Upper lobe of left lung (tissue), 6 donors: Measurements from ENCODE around the gene CLUH. TPM values are rescaled to one million over a fixed set of nuclear protein-coding genes. Genes with fewer than 3 reads are reported as not detected.

Source experiments
- ATAC-seq, 2 donors: fragments of 200-7000 bp; cut with Tn5 transposase; one replicate each; pipeline ENCODE4 v1.9.1; 2022; ENCODE audit warnings: mild to moderate bottlenecking in 2 of 2, moderate library complexity in 2 of 2; ENCODE audit not compliant: low FRiP score in 2 of 2
- DNase-seq, 2 donors: peaks; one replicate each; pipeline ENCODE4 v3.0.0-alpha.2; 2019 to 2020
- H3K27ac ChIP-seq, 4 donors: fragments of 200-600 bp; sonication (generic); one replicate each; pipeline ENCODE4 v1.5.1; 2016 to 2019
- H3K27me3 ChIP-seq, 4 donors: fragments of 200-600 bp; sonication (generic); one replicate each; pipeline ENCODE4 v1.5.1; 2017 to 2019
- H3K36me3 ChIP-seq, 4 donors: fragments of 200-600 bp; sonication (generic); one replicate each; pipeline ENCODE4 v1.5.1; 2016 to 2019
- H3K4me1 ChIP-seq, 4 donors: fragments of 200-600 bp; sonication (generic); one replicate each; pipeline ENCODE4 v1.5.1; 2018 to 2019
- H3K4me3 ChIP-seq, 4 donors: fragments of 200-600 bp; sonication (generic); one replicate each; pipeline ENCODE4 v1.5.1; 2017 to 2019; ENCODE audit warnings: mild to moderate bottlenecking in 2 of 4, moderate library complexity in 1 of 4
- H3K9me3 ChIP-seq, 4 donors: fragments of 200-600 bp; sonication (generic); one replicate each; pipeline ENCODE4 v1.5.1; 2018 to 2019
- EP300 ChIP-seq, 4 donors: sonication (generic); formaldehyde crosslinking; IDR thresholded peaks; one replicate each; pipeline ENCODE4 v1.5.1; 2017; ENCODE audit warnings: antibody characterized with exemption in 4 of 4, control low read depth in 2 of 4
- POLR2A ChIP-seq, 4 donors: fragments of 450-650 bp; IDR thresholded peaks; one replicate each; pipeline ENCODE4 v1.5.1; 2016 to 2017; ENCODE audit warnings: antibody characterized with exemption in 4 of 4, mild to moderate bottlenecking in 2 of 4
- POLR2AphosphoS5 ChIP-seq, 2 donors: sonication (generic); formaldehyde crosslinking; IDR thresholded peaks; one replicate each; pipeline ENCODE4 v1.5.1; 2017; ENCODE audit warnings: antibody characterized with exemption in 2 of 2
- WGBS, 2 donors: methylation state at CpG; one replicate each; pipeline ENCODE4 v1.1.5; 2017 to 2018; 5-methylcytosine and 5-hydroxymethylcytosine counted together
- total RNA-seq, 6 donors: library from RNA; depleted of rRNA in 4 of 6; stranded (reverse); fragments of >200 nt in 4 of 6; gene quantifications; one replicate each; pipeline versions ENCODE4 v1.1.0 to v1.2.1, GENCODE V29; 2016 to 2021
- TF ChIP-seq, protein P1 (sequence below), 6 experiments: fragments of 450-650 bp in 4 of 6; fragments of 200-600 bp in 2 of 6; sonication (generic) in 2 of 6; IDR thresholded peaks; one replicate each; pipeline ENCODE4 v1.5.1; 2016 to 2019; ENCODE audit warnings: antibody characterized with exemption in 6 of 6
- donor health status: DM: no; HTN: no; CAD: no; lungs with moderate emphysema.
- donor health status: DM: no; HTN: yes; CAD: no; lungs with severe emphysema.

Gene CLUH
- total RNA-seq, 6 donors from 2014 or later, result 47.9 to 137 (median 87.2) TPM

DNA sequence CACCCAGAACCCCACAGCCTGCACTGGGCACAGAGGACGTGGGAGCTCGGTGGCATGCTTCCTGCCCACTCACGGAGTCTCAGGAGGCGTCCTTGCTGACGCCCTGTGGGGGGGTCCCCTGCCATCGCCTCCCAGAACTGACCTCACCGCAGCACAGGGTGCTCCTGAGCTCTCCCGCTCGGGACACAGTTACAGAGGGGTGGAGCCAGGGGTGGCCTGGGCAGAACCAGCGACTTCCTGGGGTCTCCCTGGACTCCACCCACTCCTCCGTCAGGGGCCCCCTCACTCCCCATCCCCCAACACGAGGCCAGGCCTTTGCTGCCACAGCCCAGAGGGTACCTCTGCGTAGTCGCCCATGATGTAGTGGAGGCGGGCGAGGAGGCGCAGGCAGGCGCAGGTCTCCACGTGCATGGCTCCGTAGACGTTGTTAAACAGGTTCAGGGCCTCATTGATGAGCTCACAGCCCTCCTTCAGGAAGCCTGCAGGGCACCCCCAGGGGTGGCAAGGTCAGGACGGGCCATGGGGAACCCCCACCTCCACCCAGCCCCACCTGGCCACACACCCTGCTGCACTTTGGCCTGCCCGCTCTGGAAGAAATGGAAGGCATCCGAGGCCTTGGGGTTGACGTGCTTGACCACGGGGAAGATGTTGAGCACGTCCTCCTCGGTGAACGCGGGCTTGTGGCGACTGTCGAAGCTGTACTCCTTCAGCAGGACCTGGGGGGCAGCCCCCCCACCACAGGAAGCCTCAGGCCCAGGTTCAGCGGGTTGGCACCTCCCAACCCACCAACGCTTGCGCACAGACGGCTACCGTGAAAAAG, 17.8 kb downstream of the CLUH start:
- no peak for ATAC-seq
- no peaks in the 10 kb centered on the region for H3K27me3 ChIP-seq
- H3K4me3 ChIP-seq, result no peak overlapping the region
- H3K27ac ChIP-seq, result no peak overlapping the region
- peaks cover 11 to 17% (median 11%) of the 10 kb centered on the region in 4 donors for H3K4me1 ChIP-seq
- H3K36me3 ChIP-seq, result peaks cover 25 to 85% (median 75%) of the 10 kb centered on the region in 4 donors
- WGBS, 2 donors, result 91 to 92% methylated on average over 17 to 26 of the region's 37 CpGs
- no peaks in the 10 kb centered on the region for H3K9me3 ChIP-seq
- DNase-seq, result peak; percentile 21 to 75
- TF ChIP-seq EP300 (IDR thresholded peaks at IDR 0.05) (no peak), POLR2AphosphoS5 (IDR thresholded peaks at IDR 0.05) (no peak), POLR2A (IDR thresholded peaks at IDR 0.05) (no peak)
- TF ChIP-seq, protein P1, sequence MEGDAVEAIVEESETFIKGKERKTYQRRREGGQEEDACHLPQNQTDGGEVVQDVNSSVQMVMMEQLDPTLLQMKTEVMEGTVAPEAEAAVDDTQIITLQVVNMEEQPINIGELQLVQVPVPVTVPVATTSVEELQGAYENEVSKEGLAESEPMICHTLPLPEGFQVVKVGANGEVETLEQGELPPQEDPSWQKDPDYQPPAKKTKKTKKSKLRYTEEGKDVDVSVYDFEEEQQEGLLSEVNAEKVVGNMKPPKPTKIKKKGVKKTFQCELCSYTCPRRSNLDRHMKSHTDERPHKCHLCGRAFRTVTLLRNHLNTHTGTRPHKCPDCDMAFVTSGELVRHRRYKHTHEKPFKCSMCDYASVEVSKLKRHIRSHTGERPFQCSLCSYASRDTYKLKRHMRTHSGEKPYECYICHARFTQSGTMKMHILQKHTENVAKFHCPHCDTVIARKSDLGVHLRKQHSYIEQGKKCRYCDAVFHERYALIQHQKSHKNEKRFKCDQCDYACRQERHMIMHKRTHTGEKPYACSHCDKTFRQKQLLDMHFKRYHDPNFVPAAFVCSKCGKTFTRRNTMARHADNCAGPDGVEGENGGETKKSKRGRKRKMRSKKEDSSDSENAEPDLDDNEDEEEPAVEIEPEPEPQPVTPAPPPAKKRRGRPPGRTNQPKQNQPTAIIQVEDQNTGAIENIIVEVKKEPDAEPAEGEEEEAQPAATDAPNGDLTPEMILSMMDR (IDR thresholded peaks at IDR 0.05), result no peak

DNA sequence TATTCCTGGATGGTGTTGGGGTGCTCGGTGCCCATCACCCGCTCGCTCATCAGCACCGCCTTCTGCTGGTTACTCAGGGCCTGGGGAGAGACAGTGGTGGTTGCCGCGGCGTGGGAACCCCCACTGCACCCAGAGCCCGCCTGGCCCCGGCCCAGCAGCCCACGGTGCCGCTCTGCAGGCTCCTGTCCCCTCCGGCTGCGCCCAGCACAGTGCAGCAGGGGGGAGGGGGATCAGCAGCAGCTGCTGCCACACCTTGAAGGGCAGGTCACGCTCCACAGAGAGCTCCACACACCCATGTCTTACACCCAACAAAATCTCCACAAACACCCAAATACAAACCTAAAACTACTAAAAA, 18.8 kb downstream of the CLUH start:
- no peak for ATAC-seq
- TF ChIP-seq, protein P1 (IDR thresholded peaks at IDR 0.05), result no peak
- TF ChIP-seq POLR2AphosphoS5 (IDR thresholded peaks at IDR 0.05), result no peak
- TF ChIP-seq EP300 (IDR thresholded peaks at IDR 0.05), result no peak
- no peak for TF ChIP-seq POLR2A (IDR thresholded peaks at IDR 0.05)
- Histone ChIP-seq H3K36me3 (peaks cover 19 to 75% (median 65%) of the 10 kb centered on the region in 4 donors), H3K9me3 (no peaks in the 10 kb centered on the region), H3K27ac (no peak overlapping the region), H3K4me3 (no peak overlapping the region), H3K27me3 (no peaks in the 10 kb centered on the region), H3K4me1 (peaks cover 17 to 26% (median 20%) of the 10 kb centered on the region in 4 donors)
- no peak for DNase-seq
- 79 to 94% methylated on average over 4 to 7 of the region's 14 CpGs for WGBS, 2 donors

DNA sequence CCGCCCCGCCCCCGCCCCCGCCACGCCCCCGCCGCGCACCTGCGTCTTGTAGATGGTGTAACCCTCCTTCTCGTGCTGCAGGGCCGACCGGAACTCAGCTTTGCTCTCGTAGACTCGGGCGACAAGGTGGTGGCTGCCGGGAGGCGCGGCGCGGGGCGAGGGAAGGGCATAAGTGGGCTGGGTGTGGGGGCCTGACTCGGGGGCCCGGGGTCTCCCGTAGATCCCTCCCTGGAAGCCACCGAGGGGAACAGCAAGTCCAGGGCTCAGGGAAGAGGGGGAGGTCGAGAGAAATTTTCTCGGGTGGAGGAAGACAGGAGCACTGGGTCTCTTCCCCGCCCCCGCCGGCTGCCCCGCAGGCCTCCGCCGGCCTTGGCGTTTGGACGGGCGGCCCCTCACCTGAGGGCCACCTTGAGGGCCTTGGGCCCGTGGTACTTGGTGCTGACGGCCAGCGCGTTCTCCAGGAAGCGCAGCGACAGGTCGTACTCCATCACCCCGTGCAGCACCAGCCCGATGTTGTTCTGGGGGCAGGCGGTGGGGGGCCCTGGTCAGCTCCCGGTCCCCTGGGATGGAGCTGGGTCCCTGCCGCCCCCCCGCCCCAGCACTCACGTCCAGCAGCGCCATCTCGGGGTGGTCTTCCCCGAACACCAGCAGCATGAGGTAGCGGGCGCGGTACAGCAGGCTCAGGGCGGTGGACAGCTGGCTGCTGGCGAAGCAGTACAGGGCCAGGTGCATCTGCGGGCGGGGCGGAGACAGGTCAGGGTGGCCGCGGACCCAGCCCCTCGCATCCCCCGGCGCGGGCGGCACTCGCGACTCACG, 19.4 kb downstream of the CLUH start:
- Histone ChIP-seq H3K9me3 (no peaks in the 10 kb centered on the region), H3K4me1 (peaks cover 23 to 31% (median 24%) of the 10 kb centered on the region in 4 donors), H3K27me3 (no peaks in the 10 kb centered on the region), H3K4me3 (no peak overlapping the region), H3K27ac (no peak overlapping the region), H3K36me3 (peaks cover 18 to 69% (median 59%) of the 10 kb centered on the region in 4 donors)
- 87 to 94% methylated on average over 21 to 54 of the region's 71 CpGs for WGBS, 2 donors
- TF ChIP-seq POLR2AphosphoS5 (IDR thresholded peaks at IDR 0.05), result no peak
- TF ChIP-seq, protein P1 (IDR thresholded peaks at IDR 0.05), result no peak
- TF ChIP-seq POLR2A (IDR thresholded peaks at IDR 0.05), result no peak
- TF ChIP-seq EP300 (IDR thresholded peaks at IDR 0.05), result no peak
- ATAC-seq (no peak), DNase-seq (peak; percentile 21 to 82)

DNA sequence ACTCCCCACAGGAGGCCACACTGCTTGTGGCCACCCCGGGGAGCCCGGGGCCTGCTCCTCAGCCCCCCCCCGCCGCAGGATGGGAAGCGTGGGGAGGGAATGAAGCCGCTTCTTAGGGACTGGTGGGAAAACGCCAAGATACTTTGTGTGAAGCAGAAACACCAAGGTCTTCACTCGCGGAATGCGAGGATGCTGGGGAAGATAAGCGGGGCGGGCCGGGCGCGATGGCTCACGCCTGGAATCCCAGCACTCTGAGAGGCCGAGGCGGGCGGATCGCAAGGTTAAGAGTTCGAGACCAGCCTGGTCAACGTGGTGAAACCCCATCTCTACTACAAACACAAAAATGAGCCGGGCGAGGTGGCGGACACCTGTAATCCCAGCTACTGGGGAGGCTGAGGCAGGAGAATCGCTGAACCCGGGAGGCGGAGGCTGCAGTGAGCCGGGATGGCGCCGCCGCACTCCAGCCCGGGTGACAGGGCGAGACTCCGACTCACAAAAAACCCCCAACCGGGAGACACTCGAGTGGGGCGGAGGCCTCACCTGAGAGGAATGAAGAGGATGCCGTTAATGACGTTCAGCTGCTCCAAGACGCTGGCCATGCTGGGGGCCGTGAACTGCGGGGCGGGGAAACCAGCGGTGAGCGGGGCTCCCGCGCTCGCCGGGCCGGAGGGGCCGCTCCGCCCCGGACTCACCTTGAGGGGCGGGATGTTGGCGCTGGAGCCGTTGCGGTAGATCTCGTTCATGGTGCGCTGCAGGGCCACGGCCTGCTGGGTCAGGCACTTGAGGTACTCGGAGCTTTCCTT, 20.3 kb downstream of the CLUH start:
- 94 to 97% methylated on average over 38 to 56 of the region's 62 CpGs for WGBS, 2 donors
- TF ChIP-seq, protein P1 (IDR thresholded peaks at IDR 0.05), result no peak
- no peak for TF ChIP-seq POLR2A (IDR thresholded peaks at IDR 0.05)

More for the DNA sequence above, 20.3 kb downstream of the CLUH start:
- H3K27ac ChIP-seq, result no peak overlapping the region
- H3K36me3 ChIP-seq, result peaks cover 11 to 60% (median 50%) of the 10 kb centered on the region in 4 donors
- no peaks in the 10 kb centered on the region for H3K9me3 ChIP-seq
- H3K4me1 ChIP-seq, result peaks cover 26 to 40% (median 29%) of the 10 kb centered on the region in 4 donors
- peak; percentile 20 to 78 for DNase-seq
- H3K27me3 ChIP-seq, result no peaks in the 10 kb centered on the region
- no peak overlapping the region for H3K4me3 ChIP-seq
- no peak for ATAC-seq
